ENCODE measurements around the gene PDLIM5. TPM values are rescaled to one million over a fixed set of nuclear protein-coding genes. Genes with fewer than 3 reads are reported as not detected.
"Not testable (repeated sequence)": the region's sequence is repeated elsewhere in the genome, so short reads cannot be mapped to it uniquely, and the experiment has no call there.

Gene PDLIM5, protein sequence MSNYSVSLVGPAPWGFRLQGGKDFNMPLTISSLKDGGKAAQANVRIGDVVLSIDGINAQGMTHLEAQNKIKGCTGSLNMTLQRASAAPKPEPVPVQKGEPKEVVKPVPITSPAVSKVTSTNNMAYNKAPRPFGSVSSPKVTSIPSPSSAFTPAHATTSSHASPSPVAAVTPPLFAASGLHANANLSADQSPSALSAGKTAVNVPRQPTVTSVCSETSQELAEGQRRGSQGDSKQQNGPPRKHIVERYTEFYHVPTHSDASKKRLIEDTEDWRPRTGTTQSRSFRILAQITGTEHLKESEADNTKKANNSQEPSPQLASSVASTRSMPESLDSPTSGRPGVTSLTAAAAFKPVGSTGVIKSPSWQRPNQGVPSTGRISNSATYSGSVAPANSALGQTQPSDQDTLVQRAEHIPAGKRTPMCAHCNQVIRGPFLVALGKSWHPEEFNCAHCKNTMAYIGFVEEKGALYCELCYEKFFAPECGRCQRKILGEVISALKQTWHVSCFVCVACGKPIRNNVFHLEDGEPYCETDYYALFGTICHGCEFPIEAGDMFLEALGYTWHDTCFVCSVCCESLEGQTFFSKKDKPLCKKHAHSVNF
- total RNA-seq (2012; rRNA removed) = 83.4 and 123 TPM in 2 replicates

DNA sequence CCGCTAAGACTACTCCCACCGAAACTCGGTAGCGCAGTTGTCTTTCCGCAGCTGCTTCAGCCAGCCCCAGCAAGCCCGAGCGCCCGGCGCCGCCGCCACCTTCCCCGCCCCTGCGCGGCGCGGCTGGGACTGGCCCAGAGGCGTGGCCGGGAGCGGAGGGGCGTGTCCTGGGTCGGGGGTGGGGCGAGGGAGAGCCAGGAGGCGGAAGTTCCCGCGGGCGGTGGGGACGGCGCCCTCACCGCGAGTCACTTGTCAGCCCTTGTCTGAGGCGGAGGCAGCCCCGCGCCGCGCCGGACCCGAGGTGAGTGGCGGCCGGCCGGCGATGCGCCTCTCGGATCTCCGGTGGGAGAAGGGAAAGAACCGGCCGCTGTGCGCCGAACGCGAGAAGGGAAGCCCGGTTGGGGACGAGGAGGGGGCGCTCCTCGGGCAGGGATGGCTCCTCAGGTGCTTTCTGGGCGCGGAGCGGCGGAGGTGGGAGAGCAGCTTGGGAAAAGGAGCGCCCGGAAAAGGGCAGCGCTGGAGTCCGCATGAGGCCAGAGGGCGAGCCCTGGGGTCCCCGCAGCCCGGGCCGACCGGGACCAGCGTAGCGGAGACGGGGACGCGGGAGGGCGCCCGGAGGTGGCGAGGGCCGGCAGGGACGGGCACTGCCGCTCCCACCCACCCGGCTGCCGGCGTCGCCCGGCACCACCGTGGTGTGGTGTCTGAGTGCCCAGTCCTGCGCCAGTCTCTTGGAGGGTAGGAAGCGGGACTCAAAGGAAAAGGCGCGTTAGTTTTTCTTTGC is at the start of gene PDLIM5:
PDLIM5 (plus strand) TSS at position 248 of the 781 bp plus-strand sequence. CDS start 3,347 bp downstream, outside the sequence.
- H3K9me3 ChIP-seq (replicated peaks; ENCODE audit: low read length) = no peaks in the 10 kb centered on the region
- peaks cover 16% of the 10 kb centered on the region for H3K36me3 ChIP-seq (ENCODE audit: insufficient read depth, low read length)
- H3K4me2 ChIP-seq (ENCODE audit: low read length) = peak within 1 kb of the TSS; percentile 83
- peaks cover 48% of the 10 kb centered on the region for H3K4me1 ChIP-seq (ENCODE audit: control insufficient read depth, insufficient read depth, low read length)
- peak within 1 kb of the TSS; percentile 98 for H3K9ac ChIP-seq (ENCODE audit: low read depth, low read length)
- no peaks in the 10 kb centered on the region for H3K27me3 ChIP-seq (ENCODE audit: control insufficient read depth, insufficient read depth, low read length)
- peak within 1 kb of the TSS; percentile 83 for H3K4me3 ChIP-seq (ENCODE audit: low read length)

- not testable (repeated sequence) for H3K27me3 ChIP-seq (ENCODE audit: control insufficient read depth, insufficient read depth, low read length); H3K9ac ChIP-seq (ENCODE audit: low read depth, low read length); H3K4me1 ChIP-seq (ENCODE audit: control insufficient read depth, insufficient read depth, low read length); H3K4me3 ChIP-seq (ENCODE audit: low read length); H3K9me3 ChIP-seq (replicated peaks; ENCODE audit: low read length); H3K36me3 ChIP-seq (ENCODE audit: insufficient read depth, low read length); H3K4me2 ChIP-seq (ENCODE audit: low read length)
These were observed 49.3 kb upstream of the PDLIM5 start for GRCh38 chr4:94402439-94402838.

GRCh38 chr4:94403751-94404150 is 48.0 kb upstream of the PDLIM5 start:
- H3K27me3 ChIP-seq (ENCODE audit: control insufficient read depth, insufficient read depth, low read length) = no peaks in the 10 kb centered on the region
- no peaks in the 10 kb centered on the region for H3K36me3 ChIP-seq (ENCODE audit: insufficient read depth, low read length)
- no peaks in the 10 kb centered on the region for H3K9me3 ChIP-seq (replicated peaks; ENCODE audit: low read length)
- H3K4me1 ChIP-seq (ENCODE audit: control insufficient read depth, insufficient read depth, low read length) = peaks cover 5% of the 10 kb centered on the region
- no peak overlapping the region for H3K9ac ChIP-seq (ENCODE audit: low read depth, low read length)
- H3K4me3 ChIP-seq (ENCODE audit: low read length) = no peak overlapping the region
- no peak overlapping the region for H3K4me2 ChIP-seq (ENCODE audit: low read length)

DNA sequence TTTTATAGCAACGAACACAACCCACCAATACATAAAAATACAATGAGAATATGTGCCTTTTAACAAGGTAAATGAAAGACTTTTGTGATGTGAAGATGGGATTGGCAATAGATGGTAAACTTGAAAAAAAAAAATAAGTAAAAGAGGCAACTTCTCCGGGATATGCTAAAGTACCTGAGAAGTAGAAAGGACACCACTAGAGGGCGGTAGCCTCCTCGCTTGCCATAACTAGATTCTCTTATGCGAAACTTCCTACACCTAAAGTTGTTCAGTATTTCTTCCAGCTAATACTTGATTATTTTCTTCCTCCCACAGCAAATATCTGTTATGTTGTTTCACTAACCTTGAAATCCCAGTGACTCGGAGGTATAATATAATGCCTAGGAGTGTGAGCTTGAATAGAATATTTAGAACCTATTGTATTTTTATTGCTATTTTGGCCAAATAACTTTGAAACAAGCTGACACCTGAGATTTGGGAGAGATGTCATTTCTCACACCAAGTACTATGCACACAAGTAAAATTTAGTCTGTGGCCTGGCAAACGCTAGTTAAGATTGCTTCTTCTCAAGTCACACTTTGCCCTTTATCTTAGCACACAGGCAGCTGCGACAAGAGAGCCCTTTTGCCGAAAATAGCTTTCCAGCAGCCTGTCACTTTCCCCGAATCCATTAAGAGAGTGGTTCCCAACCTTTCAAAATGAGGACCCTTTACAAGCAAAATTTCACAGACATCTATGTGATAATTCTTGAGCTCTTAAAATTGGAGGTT is 44.9 kb upstream of the PDLIM5 start:
- no peaks in the 10 kb centered on the region for H3K36me3 ChIP-seq (ENCODE audit: insufficient read depth, low read length)
- H3K4me2 ChIP-seq (ENCODE audit: low read length) = no peak overlapping the region
- no peak overlapping the region for H3K9ac ChIP-seq (ENCODE audit: low read depth, low read length)
- no peaks in the 10 kb centered on the region for H3K27me3 ChIP-seq (ENCODE audit: control insufficient read depth, insufficient read depth, low read length)
- no peaks in the 10 kb centered on the region for H3K9me3 ChIP-seq (replicated peaks; ENCODE audit: low read length)
- no peak overlapping the region for H3K4me3 ChIP-seq (ENCODE audit: low read length)
- peaks cover 30% of the 10 kb centered on the region for H3K4me1 ChIP-seq (ENCODE audit: control insufficient read depth, insufficient read depth, low read length)

DNA sequence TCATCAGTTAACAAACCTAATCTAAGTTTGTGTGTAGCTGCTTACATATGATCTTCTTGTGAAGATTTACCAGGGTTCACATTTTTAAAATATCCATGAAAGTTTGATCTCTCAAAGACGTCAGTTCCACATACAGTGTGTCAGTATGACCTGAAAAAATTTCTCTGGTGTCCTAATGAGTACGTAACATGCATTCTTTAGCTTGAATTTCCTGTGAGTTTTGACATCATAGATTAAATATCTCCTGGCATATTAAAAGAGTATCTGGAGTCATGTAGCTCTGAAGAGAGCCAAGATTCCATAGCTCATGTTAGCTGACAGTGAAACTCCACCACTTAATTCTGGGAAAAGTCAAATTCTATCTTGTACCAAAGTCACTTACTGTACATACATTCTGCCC is 43.9 kb upstream of the PDLIM5 start:
- no peaks in the 10 kb centered on the region for H3K9me3 ChIP-seq (replicated peaks; ENCODE audit: low read length)
- no peak overlapping the region for H3K9ac ChIP-seq (ENCODE audit: low read depth, low read length)
- peaks cover 38% of the 10 kb centered on the region for H3K4me1 ChIP-seq (ENCODE audit: control insufficient read depth, insufficient read depth, low read length)
- no peaks in the 10 kb centered on the region for H3K36me3 ChIP-seq (ENCODE audit: insufficient read depth, low read length)
- H3K4me3 ChIP-seq (ENCODE audit: low read length) = no peak overlapping the region
- H3K4me2 ChIP-seq (ENCODE audit: low read length) = no peak overlapping the region
- H3K27me3 ChIP-seq (ENCODE audit: control insufficient read depth, insufficient read depth, low read length) = no peaks in the 10 kb centered on the region

DNA sequence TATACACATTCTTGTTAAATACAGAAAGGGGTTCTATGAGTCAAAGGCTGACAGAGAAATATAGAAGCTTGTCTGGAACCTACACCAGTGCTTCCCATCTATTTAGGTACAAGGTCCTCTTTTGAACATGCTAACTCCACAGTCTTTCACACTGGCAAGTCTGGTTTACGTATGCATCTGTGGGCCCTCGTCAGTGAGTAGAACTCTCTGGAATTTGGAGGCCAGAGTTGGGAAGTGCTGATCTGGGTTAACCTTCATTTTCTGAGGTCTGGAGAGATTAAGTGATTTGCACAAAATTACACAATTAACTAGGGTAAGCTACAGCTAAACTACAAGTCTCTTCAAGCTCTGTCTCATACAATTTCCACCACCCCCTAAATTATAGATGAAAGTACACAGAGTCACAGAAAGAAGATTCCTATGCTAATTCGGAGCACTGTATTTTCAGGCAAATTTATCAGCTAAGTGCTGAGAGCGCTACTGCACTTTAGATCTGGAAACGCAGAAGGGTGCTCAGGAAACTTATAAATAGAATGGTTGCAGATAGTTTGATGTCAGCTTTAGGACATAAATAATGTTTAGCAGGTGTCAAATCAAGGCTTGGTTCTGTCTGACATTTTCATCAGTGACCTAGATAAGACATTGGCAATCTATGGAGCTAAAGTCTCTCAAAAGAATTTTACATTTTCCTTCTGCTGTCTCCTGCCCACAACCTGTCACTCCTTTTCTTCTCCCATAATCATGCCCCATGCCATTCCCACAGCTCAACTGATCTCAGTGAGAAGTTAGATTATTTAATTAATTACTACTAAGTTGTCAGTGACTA is 43.0 kb upstream of the PDLIM5 start:
- no peaks in the 10 kb centered on the region for H3K27me3 ChIP-seq (ENCODE audit: control insufficient read depth, insufficient read depth, low read length)
- H3K9me3 ChIP-seq (replicated peaks; ENCODE audit: low read length) = no peaks in the 10 kb centered on the region
- no peaks in the 10 kb centered on the region for H3K36me3 ChIP-seq (ENCODE audit: insufficient read depth, low read length)
- no peak overlapping the region for H3K4me3 ChIP-seq (ENCODE audit: low read length)
- no peak overlapping the region for H3K9ac ChIP-seq (ENCODE audit: low read depth, low read length)
- H3K4me1 ChIP-seq (ENCODE audit: control insufficient read depth, insufficient read depth, low read length) = peaks cover 47% of the 10 kb centered on the region
- H3K4me2 ChIP-seq (ENCODE audit: low read length) = no peak overlapping the region

- Histone ChIP-seq H3K9ac (ENCODE audit: low read depth, low read length) (no peak overlapping the region), H3K4me3 (ENCODE audit: low read length) (no peak overlapping the region), H3K27me3 (ENCODE audit: control insufficient read depth, insufficient read depth, low read length) (no peaks in the 10 kb centered on the region), H3K36me3 (ENCODE audit: insufficient read depth, low read length) (no peaks in the 10 kb centered on the region), H3K9me3 (replicated peaks; ENCODE audit: low read length) (no peaks in the 10 kb centered on the region), H3K4me2 (ENCODE audit: low read length) (no peak overlapping the region), H3K4me1 (ENCODE audit: control insufficient read depth, insufficient read depth, low read length) (peaks cover 51% of the 10 kb centered on the region)
These were observed 42.4 kb upstream of the PDLIM5 start for GRCh38 chr4:94409375-94409679.

GRCh38 chr4:94409962-94410361 is 41.8 kb upstream of the PDLIM5 start:
- no peaks in the 10 kb centered on the region for H3K36me3 ChIP-seq (ENCODE audit: insufficient read depth, low read length)
- peaks cover 51% of the 10 kb centered on the region for H3K4me1 ChIP-seq (ENCODE audit: control insufficient read depth, insufficient read depth, low read length)
- peak overlapping the region; percentile 41 for H3K4me2 ChIP-seq (ENCODE audit: low read length)
- no peaks in the 10 kb centered on the region for H3K9me3 ChIP-seq (replicated peaks; ENCODE audit: low read length)
- no peak overlapping the region for H3K4me3 ChIP-seq (ENCODE audit: low read length)
- H3K9ac ChIP-seq (ENCODE audit: low read depth, low read length) = peak overlapping the region; percentile 60
- no peaks in the 10 kb centered on the region for H3K27me3 ChIP-seq (ENCODE audit: control insufficient read depth, insufficient read depth, low read length)

DNA sequence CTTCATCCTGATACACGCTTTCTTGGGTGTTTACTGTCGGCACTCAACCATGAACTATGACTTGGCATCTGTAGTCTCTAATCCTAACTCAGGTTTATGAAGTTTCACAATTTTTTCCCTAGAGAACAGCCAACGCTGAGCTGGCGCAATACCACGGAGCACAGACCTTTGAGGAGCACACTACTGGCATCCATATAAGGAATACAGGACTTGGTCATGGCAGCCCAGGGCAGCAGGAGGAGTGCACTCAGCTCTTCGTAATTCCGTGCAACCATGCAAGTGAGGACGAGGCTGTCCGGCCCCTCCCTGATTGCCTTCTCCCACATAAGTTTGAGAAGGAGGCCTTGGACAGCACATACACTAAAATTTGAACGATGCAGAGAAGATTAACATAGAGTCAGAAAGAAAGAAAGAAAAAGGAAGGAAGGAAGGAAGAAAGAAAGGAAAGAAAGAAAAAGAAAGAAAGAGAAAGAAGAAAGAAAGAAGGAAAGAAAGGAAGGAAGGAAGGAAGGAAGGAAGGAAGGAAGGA is 41.0 kb upstream of the PDLIM5 start:
- H3K4me3 ChIP-seq (ENCODE audit: low read length) = no peak overlapping the region
- no peaks in the 10 kb centered on the region for H3K9me3 ChIP-seq (replicated peaks; ENCODE audit: low read length)
- H3K4me1 ChIP-seq (ENCODE audit: control insufficient read depth, insufficient read depth, low read length) = peaks cover 51% of the 10 kb centered on the region
- peak overlapping the region; percentile 60 for H3K9ac ChIP-seq (ENCODE audit: low read depth, low read length)
- H3K27me3 ChIP-seq (ENCODE audit: control insufficient read depth, insufficient read depth, low read length) = no peaks in the 10 kb centered on the region
- H3K4me2 ChIP-seq (ENCODE audit: low read length) = peak overlapping the region; percentile 41
- no peaks in the 10 kb centered on the region for H3K36me3 ChIP-seq (ENCODE audit: insufficient read depth, low read length)

DNA sequence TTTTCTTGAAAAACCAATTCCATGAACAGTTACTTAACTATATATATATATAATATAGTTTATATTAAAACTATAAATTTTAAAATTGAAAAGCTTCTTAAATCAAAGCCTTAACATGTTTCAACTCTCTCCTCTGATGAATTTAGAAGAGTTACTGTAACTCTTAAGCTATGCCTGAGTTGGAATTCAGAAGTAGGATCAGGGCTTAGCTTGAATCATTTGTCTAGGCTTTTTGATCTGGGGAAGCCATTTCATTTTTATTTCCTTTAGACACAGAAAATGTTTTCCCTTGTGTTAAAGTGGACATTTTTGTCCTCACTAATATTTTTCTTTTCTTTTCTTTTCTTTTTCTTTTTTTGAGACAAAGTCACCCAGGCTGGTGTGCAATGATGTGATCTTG is 40.4 kb upstream of the PDLIM5 start:
- Histone ChIP-seq H3K9me3 (replicated peaks; ENCODE audit: low read length) (no peaks in the 10 kb centered on the region), H3K9ac (ENCODE audit: low read depth, low read length) (no peak overlapping the region), H3K4me3 (ENCODE audit: low read length) (no peak overlapping the region), H3K36me3 (ENCODE audit: insufficient read depth, low read length) (no peaks in the 10 kb centered on the region), H3K4me2 (ENCODE audit: low read length) (no peak overlapping the region), H3K27me3 (ENCODE audit: control insufficient read depth, insufficient read depth, low read length) (no peaks in the 10 kb centered on the region), H3K4me1 (ENCODE audit: control insufficient read depth, insufficient read depth, low read length) (peaks cover 51% of the 10 kb centered on the region)

Measured in skeletal muscle satellite cell (primary cell).